Stimulated activated CD4-positive, alpha-beta T cell treated with anti-CD3 and anti-CD28 coated beads, Interleukin-1b, Interleukin-23, amount 100 ng/mL, for 24 hours (primary cell): Measurements from ENCODE around the gene ADAMTS17.
"Not testable (repeated sequence)": the region's sequence is repeated elsewhere in the genome, so short reads cannot be mapped to it uniquely, and the experiment has no call there.

Source experiments
- DNase-seq, 4 experiments: peaks; one replicate each; pipeline ENCODE4 v3.0.0-alpha.2; 2020; ENCODE audit warnings: low read depth in 4 of 4, low spot score in 1 of 4

Gene ADAMTS17

DNA sequence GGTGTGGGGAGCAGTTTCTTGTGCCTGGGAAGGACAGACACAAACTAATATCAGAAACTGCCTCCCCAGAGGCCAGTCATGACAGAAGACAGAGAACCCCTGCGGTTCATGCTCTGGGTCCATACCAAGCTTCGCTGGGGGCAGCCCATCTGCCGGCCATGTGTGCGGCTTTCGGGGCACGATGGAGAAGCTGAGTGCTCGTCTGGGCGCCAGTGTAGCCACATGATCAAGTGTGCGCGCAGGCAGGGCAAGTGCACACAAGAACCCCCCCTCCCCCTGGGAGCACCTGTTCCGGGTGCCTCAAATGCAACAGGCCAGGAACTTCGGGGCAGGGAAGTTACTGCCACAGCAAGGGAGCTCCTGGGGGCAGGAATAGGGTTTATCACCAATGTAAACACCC lies 1.8 kb downstream of the ADAMTS17 start:
- DNase-seq, result no peak

DNA sequence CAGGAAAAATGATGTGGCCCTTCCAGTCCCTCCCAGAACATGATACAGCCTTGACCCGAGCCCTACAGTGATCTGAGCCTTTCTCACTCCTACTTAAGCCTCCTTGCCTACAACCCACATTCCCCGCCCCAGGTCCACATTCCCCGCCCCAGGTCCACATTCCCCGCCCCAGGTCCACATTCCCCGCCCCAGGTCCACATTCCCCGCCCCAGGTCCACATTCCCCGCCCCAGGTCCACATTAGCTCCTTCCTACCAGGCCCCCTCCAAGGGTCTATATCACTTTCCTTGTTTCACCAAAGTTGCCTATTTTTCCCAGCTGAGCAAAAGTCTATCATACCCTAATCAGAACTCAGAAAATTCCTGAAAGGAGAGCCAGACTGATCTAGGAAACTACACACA lies 2.3 kb downstream of the ADAMTS17 start:
- not testable (repeated sequence) for DNase-seq

DNA sequence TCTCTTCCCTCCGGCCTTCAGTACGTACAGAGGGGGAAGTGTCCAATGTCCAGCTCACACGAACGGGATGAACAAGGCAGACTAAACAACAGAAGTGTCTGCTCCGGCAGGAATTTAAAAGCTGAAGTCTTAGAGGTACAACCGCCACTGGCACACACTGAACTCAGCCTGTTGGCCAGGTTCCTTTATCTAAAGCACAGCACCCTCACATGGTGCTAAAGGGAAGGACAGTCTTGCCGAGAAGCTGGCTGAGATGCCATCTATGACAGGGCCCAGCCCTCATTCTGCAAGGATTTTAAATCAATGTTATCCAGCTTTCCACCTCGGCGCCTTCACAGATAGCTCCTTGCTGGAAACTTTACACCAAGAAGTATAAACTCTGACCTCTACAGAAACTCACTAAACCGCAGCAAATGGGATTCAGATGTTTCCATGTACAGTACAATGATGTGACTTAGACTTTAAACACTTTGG lies 2.8 kb downstream of the ADAMTS17 start:
- DNase-seq, result peak in 1 of 4 experiments; percentile 28

DNA sequence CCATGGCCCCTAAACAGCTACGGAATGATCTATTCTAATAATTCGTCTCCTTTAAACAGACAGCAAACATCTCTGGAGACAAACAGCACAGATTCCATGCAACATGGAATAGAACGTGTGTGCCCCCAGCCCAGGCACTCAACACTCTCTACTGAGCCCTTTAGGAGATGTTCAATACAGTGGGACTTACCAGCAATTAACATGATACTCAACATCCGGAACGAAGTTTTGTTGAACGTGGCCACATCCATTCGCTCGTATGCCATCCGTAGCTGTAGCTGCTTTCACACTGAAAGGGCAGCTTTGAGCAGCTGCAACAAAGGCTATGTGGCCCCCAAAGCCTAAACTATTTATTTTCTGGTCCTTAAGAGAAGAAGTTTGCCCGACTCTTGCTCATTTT lies 3.5 kb downstream of the ADAMTS17 start:
- no peak for DNase-seq

DNA sequence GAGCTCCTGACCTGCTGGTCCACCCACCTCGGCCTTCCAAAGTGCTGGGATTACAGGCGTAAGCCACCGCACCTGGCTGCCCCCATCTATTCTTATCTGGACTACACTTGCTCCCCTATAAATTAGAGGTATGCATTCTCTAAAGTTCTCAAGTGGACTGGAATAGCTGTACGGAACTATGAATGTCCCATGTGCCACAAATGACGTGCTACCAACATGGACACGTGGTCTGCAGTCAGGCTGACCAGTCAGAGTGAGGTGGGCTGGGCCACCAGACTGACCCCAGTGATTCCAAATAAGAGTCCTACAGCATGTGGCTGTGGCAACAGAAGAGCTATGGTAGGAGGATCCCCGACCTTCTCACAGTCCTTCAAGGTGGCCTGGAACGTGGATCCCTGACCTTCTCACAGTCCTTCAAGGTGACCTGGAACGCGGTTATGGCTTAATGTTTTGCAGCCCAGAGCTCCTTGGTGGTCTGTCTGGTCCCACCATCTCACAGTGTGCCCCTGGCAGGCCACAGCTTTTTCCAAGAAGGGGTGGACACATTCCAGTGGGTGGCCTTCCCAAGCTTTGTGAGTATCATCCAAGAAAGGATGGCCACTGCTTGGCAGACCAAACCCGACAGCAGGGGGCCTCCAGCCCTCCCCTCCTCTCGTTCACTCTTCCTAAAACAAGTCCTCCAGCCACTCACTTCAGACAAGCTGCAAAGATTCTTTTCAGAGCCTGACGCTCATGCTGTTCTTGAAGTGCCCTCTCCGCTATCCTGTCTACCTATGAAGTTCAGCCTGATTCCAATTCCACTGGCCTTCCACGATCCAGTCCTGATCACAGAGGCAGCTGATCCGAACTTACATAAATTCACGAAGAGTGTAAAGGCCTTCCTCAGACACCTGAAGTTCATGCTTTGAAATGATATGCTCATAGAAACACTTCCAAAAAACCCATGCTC lies 4.4 kb downstream of the ADAMTS17 start:
- no peak for DNase-seq

DNA sequence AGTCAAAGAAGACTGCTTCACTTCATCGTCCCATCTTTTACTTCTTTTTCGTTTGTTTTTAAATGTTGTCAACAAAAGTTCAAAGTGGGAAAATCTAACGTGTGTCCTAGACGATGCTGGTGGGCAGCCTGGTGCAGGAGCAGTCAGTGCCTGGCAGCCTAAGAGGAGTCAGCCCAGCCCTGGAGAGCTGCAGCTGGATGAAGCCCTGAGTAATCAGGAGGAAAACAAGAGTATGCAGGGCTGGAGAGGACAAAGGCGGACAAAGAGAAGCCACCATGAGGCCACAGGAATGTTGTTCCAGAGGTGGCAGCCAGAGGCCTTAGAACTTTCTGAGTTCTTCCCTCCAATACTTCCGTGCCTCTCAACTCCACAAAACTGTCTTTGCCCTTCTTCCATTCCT lies 5.7 kb downstream of the ADAMTS17 start:
- DNase-seq, result no peak

DNA sequence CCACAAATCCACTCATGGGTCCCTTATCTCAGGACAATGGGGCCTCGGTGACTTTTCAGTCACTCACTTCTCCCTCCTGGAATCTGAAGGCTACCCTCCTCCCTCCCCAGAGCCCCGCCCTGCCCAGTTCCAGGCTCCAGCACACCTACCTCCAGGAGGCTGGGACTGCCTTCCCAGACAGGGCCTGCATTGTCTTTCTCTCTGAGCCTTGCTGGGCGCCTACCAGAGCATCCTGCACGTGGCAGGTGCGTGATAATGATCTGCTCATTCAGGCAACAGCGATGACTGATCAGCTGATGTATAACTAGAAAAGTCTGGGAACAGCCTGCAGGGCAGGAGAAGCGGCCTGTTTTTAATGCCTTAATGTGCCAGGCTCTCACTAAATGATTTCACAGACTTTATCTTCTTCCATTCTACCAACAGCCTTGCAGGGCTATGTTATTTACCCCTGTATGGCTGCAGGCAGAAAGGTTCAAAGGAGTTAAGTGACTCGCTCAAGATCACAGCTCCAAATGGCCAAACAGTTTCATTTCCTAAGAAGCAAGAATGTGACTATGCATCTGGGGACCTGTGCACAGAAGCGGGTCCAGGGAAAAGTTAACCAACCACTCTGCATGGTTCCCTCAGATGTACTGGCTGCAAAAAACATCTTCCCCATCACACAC lies 6.3 kb downstream of the ADAMTS17 start:
- no peak for DNase-seq

DNA sequence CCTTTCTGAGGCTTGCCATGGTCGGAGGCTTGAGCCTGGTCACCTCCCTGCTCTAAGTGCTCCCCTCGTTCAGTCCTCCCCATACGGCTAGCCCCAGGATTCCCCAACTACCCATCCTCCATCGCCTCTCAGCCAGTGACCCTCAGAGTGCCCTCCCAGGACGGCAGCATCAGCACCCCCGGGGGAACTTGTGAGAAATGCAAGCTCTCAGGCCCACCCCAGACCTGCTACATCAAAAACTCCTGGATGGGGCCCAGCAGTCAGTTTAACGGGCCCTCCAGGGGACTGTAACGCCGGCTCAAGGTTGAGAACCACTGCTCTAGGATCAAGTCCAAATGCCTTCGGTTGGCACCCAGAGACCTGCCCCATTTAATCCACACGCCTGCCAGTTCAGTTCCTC lies 6.9 kb downstream of the ADAMTS17 start:
- DNase-seq, result no peak

DNA sequence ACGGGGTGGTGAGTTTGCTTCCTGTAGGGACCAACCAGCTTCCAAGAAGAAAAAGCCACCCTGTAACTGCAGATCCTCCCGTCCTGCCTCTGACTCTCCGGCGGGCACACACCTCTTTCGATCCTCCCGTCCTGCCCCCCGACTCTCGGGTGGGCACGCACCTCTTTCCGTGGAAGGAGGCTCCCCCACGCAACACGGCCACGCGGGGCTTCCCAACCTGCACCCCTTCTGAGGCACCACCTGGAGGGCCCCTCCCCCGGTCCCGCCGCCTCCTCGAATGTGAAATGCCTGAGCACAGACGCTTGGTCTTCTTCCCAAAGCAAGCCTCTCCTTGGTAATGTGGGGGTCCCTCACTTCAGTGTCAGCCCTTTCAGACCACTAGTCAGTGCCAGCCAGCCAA lies 7.3 kb downstream of the ADAMTS17 start:
- no peak for DNase-seq

DNA sequence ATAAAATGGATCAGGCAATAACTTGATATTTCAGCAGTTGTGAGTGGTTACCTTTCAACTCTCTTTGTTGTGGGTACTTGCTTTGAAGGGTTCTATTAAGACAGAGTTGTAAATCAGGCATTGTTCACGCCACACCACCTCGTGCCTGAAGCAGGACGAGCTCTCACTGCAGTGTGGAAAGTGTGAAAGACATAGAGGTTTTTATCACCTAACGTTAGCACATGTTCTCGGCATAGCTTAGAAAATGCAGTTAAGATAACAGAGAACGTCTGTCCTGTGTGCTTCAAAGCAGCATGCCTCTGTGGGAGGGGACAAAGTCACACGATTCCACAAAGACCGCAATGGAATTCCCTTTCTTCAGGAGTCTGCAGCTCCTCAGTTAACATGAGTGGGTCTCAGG lies 7.8 kb downstream of the ADAMTS17 start:
- DNase-seq, result no peak

DNA sequence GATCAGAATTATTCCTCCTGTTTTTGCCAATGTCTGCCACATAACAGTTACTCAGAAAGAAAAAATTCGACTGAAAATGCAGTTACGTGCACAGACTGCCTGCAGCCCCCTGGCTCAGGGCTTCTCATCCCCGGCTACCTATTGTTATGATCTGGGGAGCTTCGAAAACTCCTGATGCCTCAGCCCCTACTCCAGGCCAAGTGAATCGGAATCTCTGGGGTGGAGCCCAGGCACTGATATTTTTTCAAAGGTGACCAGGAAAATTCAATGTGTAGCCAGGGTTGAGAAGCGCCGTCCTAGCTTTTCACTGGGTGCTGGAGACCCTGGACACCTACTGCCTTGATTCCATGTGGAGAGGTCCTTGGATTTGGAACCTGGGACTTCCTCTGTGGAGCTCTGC lies 8.5 kb downstream of the ADAMTS17 start:
- DNase-seq, result no peak

DNA sequence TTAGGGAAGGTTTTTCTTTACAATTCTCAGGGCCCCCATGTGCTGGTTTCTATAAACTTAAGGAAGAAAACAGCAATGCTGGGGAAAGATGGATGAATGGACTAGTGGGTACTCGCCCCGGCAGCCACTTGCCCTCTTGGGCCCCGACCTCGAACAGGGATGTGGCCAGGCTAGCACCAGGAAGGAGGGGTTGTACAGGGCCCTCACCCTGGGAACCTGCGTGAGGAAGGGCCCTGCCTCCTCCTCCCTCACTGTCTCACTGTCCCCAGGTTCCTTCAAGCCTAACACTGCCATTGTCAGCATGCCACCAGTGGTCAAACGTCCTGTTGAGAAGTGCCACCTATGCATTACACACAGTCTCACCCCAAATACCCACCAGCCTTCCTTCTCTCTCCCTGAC lies 9.1 kb downstream of the ADAMTS17 start:
- DNase-seq, result no peak

DNA sequence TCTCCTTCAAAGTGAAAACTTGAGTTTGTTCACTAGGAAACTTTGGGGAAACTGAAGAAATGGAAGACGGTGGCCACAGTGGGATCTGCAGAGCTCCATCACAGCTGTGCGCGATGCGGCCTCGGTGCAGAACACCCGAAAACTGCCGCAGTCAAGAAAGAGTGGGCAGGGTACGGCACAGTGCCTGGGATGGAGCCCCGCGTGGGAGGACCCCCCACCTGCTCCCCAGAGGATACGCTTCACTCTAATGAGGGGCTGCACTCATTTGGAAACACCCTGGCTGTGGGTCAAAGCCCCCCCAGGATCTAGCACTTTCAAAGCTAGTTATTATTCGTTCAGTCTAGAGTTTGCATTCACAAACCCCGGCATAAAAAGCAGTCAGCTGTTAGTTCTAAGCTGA lies 9.5 kb downstream of the ADAMTS17 start:
- no peak for DNase-seq

DNA sequence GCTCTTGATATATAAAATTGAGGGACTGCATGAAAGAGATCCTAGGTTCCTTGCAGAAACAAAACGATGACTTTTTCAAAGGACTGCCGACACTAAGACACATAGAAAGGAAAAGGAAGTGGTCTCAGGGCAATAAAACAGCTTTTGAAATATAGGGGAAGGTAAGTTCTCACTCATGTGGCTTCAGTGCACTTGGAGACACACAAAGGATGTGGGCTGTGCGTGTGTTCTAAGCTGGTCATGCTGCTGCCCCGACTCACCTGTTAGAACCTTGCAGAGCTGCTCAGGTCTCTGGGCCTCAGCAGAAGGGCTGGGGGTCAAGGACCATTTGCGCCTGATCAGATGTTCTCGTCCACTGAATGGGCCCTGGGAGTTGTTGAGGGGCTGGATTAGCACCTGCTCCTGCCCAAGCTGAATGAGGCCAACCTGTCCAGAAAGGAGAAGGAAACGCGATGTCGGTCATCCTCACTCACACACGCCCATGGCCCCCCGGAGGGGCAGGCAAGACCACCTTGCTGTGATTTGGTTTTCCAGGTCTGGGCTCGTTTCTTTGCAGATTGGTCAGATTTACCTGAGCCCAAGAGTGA lies 11.1 kb downstream of the ADAMTS17 start:
- DNase-seq, result peak in 1 of 4 experiments; percentile 7

DNA sequence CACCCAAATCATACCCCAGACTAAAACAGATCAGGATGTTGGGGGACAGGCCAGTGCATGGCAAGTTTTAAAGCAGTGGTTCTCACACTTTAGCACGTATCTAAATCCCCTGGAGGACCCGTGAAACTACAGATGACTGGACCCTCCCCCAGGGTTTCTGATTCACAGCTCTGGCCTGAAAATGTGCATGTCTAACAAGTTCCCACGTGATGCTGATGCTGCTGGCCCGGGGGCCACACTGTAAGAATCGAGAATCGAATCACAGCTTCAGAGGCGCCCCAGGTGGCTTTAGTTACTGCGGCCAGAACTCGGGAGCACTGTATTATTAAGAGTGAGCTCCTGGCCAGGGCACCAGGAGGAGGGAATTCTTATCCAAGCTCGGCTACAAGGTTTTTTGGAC lies 11.6 kb downstream of the ADAMTS17 start:
- DNase-seq, result peak in 1 of 4 experiments; percentile 24

DNA sequence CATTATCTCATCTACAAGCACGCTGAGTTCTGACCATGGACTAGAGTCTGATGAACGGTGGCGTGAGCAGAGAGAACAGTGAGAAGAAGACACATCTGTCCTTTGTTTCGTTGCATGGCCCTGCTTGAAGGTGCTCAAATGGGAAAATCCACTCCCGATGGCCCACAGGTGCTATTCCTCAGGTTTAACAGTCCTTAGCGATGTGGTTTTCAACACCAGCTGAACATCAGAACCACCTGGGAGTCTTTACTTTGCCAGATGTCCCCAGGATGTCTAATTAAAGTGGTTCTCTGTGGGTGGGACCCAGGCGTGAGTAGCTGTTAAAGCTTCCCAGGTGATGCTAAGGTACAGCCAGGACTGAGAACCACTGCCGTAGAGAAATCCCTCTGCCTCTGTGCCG lies 13.0 kb downstream of the ADAMTS17 start:
- no peak for DNase-seq

DNA sequence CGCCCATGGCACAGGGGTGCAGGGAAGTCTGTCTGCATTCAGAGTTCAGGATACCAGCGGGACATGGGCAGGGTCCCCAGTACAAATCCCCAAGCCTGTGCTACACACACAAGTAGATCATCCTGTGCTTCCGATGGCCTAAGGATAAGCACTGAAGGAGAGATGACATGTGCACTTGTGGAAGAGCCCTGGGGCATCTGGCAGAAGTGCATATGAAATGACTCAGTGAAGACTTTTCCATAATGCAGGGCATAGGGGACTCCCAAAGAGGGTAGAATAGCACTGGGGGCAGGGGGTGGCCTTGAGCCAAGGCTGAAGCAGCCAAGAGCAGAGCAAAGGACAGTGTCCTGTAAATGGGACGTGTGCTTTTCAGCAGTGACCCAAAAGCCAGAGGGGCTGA lies 22.9 kb downstream of the ADAMTS17 start:
- DNase-seq, result no peak

DNA sequence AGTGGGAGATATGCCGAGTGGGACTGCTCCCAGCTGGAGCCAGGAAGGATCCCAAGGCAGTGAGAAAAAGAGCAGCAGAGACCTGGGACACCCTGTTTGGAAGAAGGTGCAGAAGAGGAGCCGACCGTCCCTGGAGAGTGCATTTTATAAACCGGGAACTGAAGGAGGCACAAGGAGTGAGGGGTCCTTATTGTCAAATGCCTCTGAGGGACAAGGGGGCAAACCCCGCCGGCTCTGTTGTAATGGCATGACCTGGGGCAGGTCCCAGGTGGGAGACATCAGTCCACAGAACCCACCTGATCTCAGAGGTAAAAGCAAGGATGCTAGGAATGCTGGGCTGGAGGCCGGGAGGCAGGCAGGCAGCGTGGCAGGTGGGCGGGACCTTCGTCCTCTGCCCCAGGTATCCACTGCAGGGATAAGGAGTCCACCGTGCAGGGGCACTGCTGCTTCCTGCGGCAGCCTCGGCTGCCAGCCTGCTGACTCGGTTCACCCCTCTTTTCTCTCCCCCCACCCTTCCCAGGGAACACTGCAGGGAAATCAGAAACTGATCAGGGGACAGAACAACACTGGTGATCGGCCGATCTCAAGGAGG lies 26.9 kb downstream of the ADAMTS17 start:
- DNase-seq, result no peak

DNA sequence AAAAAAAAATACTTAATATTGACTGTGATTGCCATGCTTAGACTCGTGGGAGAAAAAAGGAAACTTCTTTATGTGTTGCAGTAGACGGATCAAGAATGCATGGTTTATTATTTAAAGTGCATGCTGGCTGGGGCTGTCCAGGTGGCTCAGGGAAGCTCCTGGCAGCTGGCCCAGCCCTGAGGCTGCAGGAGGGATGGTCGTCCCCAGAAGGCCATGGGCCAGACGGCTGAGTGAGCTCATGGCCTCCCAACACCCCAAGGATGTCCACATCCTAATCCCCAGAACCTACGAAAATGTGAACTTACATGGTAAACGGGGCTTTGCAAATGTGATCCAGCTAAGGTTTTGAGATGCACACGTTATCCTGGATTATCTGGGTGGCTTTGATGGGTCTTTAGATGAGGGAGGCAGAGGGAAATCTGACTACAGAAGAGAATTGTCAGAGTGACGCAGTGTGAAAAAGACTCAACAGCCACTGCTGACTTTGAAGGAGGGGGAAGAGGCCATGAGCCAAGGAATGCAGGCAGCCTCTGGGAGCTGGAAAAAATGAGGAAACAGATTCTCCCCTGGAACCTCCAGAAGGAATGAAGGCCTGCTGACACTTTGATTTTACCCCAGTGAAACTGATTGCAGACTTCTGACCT lies 29.8 kb downstream of the ADAMTS17 start:
- no peak for DNase-seq

DNA sequence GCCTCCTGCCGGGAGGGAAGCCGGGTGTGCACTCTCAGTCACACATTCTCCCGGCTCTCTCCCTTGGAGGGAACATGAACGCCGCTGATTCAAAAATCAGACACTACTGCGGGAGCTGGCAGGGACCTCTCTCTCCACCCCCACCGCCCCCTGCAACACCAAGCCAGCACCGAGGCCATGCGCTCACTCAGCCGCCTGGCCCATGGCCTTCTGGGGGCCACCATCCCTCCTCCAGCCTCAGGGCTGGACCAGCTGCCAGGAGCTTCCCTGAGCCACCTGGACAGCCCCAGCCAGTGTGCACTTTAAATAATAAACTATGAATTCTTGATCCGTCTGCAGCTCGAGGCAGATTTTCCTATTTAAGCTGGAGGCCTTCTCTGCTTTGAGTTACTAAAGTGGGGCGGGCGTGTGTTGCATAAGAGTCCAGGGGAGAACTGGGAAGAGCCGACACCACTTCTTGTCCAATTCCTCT lies 30.6 kb downstream of the ADAMTS17 start:
- DNase-seq, result no peak
